Smooth muscle cell (in vitro differentiated cells): ENCODE data around the gene ZFYVE9. TPM values are rescaled to one million over a fixed set of nuclear protein-coding genes. Genes with fewer than 3 reads are reported as not detected.

Source experiments
- DNase-seq: peaks from one replicate; lab custom pipeline; 2025; ENCODE audit not compliant: unreplicated experiment; lab: John Stamatoyannopoulos, UW
- H2AFZ ChIP-seq: fragments of 200-600 bp; sonication (generic); 2 replicates; pipeline ENCODE4 v1.6.0; 2016; ENCODE audit warnings: antibody characterized with exemption, low read depth, mild to moderate bottlenecking
- H3F3A ChIP-seq: fragments of 200-600 bp; sonication (generic); 2 replicates; pipeline ENCODE4 v1.6.0; 2017; ENCODE audit warnings: antibody characterized with exemption, low read depth
- H3K27ac ChIP-seq: fragments of 200-600 bp; sonication (generic); 2 replicates; pipeline ENCODE4 v1.5.1; 2016; ENCODE audit warnings: low read depth, mild to moderate bottlenecking
- H3K27me3 ChIP-seq: fragments of 200-600 bp; sonication (generic); 2 replicates; pipeline ENCODE4 v1.6.1; 2016; ENCODE audit warnings: low read depth, mild to moderate bottlenecking
- H3K36me3 ChIP-seq: fragments of 200-600 bp; sonication (generic); 2 replicates; pipeline ENCODE4 v1.5.1; 2016; ENCODE audit warnings: low read depth
- H3K4me1 ChIP-seq: fragments of 200-600 bp; sonication (generic); 2 replicates; pipeline ENCODE4 v1.5.1; 2016; ENCODE audit warnings: low read depth
- H3K4me2 ChIP-seq: fragments of 200-600 bp; sonication (generic); 2 replicates; pipeline ENCODE4 v1.6.0; 2016; ENCODE audit warnings: mild to moderate bottlenecking
- H3K4me3 ChIP-seq: fragments of 200-600 bp; sonication (generic); 2 replicates; pipeline ENCODE4 v1.5.1; 2016; ENCODE audit warnings: mild to moderate bottlenecking
- H3K79me2 ChIP-seq: fragments of 200-600 bp; sonication (generic); 2 replicates; pipeline ENCODE4 v1.6.0; 2016; ENCODE audit warnings: low read depth, mild to moderate bottlenecking
- H3K9ac ChIP-seq: fragments of 200-600 bp; sonication (generic); 2 replicates; pipeline ENCODE4 v1.6.0; 2016; ENCODE audit warnings: low read depth
- H3K9me3 ChIP-seq: fragments of 200-600 bp; sonication (generic); replicated peaks from 2 replicates; pipeline ENCODE4 v1.5.1; 2016; ENCODE audit warnings: low read depth
- H4K20me1 ChIP-seq: fragments of 200-600 bp; sonication (generic); 2 replicates; pipeline ENCODE4 v1.6.0; 2016; ENCODE audit warnings: low read depth
- CTCF ChIP-seq: fragments of 200-600 bp; sonication (generic); IDR thresholded peaks from 2 replicates; pipeline ENCODE4 v1.5.1; 2017; ENCODE audit warnings: borderline replicate concordance, mild to moderate bottlenecking, antibody characterized with exemption; ENCODE audit not compliant: insufficient read depth, poor library complexity, severe bottlenecking
- WGBS: methylation state at CpG from one replicate; pipeline ENCODE4 v1.1.7; 2016; ENCODE audit warnings: low lambda C conversion rate; 5-methylcytosine and 5-hydroxymethylcytosine counted together
- polyA plus RNA-seq: library from polyadenylated mRNA; unstranded; fragments of >200 nt; fragmentation: Nextera tagmentation; extraction: Ambion mirVana; gene quantifications from 2 replicates; pipeline ENCODE4 v1.2.1, GENCODE V29; 2016
- total RNA-seq: library from RNA; depleted of rRNA; stranded (reverse); fragments of >200 nt; gene quantifications from 2 replicates; pipeline ENCODE4 v1.2.3, GENCODE V29; 2014

ZFYVE9 gene
- total and polyA plus RNA-seq, 2 experiments from 2014 or later, result 2.7 to 19.1 TPM

GRCh38 chr1:52348704-52349300 lies 206.9 kb downstream of the ZFYVE9 start:
- H3F3A ChIP-seq, result peaks cover 29% of the 10 kb centered on the region
- no peaks in the 10 kb centered on the region for H3K36me3 ChIP-seq
- no peak overlapping the region for H3K4me2 ChIP-seq
- H2AFZ ChIP-seq, result no peak overlapping the region
- no peak overlapping the region for H3K9ac ChIP-seq
- no peak for DNase-seq
- no peaks in the 10 kb centered on the region for H3K9me3 ChIP-seq
- peak overlapping the region; percentile 50 for H3K27ac ChIP-seq
- peak; percentile 13 for TF ChIP-seq CTCF
- peaks cover 11% of the 10 kb centered on the region for H3K4me1 ChIP-seq
- H4K20me1 ChIP-seq, result no peaks in the 10 kb centered on the region
- no peaks in the 10 kb centered on the region for H3K27me3 ChIP-seq
- H3K79me2 ChIP-seq, result no peaks in the 10 kb centered on the region
- WGBS, result 36% methylated on average over 8 of the region's 8 CpGs
- no peak overlapping the region for H3K4me3 ChIP-seq

- WGBS, result 91% methylated on average over 7 of the region's 7 CpGs
- Histone ChIP-seq H3K4me1 (peaks cover 11% of the 10 kb centered on the region), H3F3A (peaks cover 33% of the 10 kb centered on the region)
Measured at GRCh38 chr1:52352690-52353089, 210.8 kb downstream of the ZFYVE9 start.

GRCh38 chr1:52355436-52355835 lies 213.5 kb downstream of the ZFYVE9 start:
- Histone ChIP-seq H4K20me1 (no peaks in the 10 kb centered on the region), H3K27ac (no peak overlapping the region), H3K4me2 (no peak overlapping the region), H3K4me1 (peaks cover 10% of the 10 kb centered on the region), H3K9me3 (no peaks in the 10 kb centered on the region), H3F3A (peaks cover 28% of the 10 kb centered on the region), H3K4me3 (no peak overlapping the region), H3K27me3 (no peaks in the 10 kb centered on the region), H3K9ac (no peak overlapping the region), H3K79me2 (no peaks in the 10 kb centered on the region), H3K36me3 (peaks cover 15% of the 10 kb centered on the region), H2AFZ (no peak overlapping the region)
- no peak for TF ChIP-seq CTCF
- WGBS, result 95% methylated on average over 8 of the region's 8 CpGs
- no peak for DNase-seq

More at GRCh38 chr1:52352690-52353089, 210.8 kb downstream of the ZFYVE9 start:
- DNase-seq, result no peak
- no peaks in the 10 kb centered on the region for H3K27me3 ChIP-seq
- TF ChIP-seq CTCF, result no peak
- no peaks in the 10 kb centered on the region for H4K20me1 ChIP-seq
- H3K4me2 ChIP-seq, result no peak overlapping the region
- no peaks in the 10 kb centered on the region for H3K79me2 ChIP-seq
- no peak overlapping the region for H3K4me3 ChIP-seq
- no peaks in the 10 kb centered on the region for H3K9me3 ChIP-seq
- peaks cover 15% of the 10 kb centered on the region for H3K36me3 ChIP-seq
- H3K27ac ChIP-seq, result peak overlapping the region; percentile 89
- no peak overlapping the region for H3K9ac ChIP-seq
- no peak overlapping the region for H2AFZ ChIP-seq
